Measurements from ENCODE around the gene NTM.

- no peak for TF ChIP-seq CTCF (IDR thresholded peaks at IDR 0.05; ENCODE audit: extremely low read depth in 1 of 2, insufficient read depth in 1 of 2, low read depth in 1 of 2, low read length in 2 of 2)
- TF ChIP-seq MAX (IDR thresholded peaks at IDR 0.05; ENCODE audit: insufficient read depth, insufficient read length) = no peak
Measured at GRCh38 chr11:131980888-131981668, 610.7 kb downstream of the NTM start.

Measured in endothelial cell of umbilical vein (primary cell).